ENCODE results near the gene PRSS8. TPM values are rescaled to one million over a fixed set of nuclear protein-coding genes. Genes with fewer than 3 reads are reported as not detected.

The PRSS8 gene
- total RNA-seq, 1 donor from 2014 or later: 84.7 TPM

- no peaks in the 10 kb centered on the region for H3K9me3 Mint-ChIP-seq
- H3K27me3 Mint-ChIP-seq: no peaks in the 10 kb centered on the region
- DNase-seq (ENCODE audit: extremely low spot score, unreplicated experiment): no peak
- peak overlapping the region; percentile 45 for H3K4me3 Mint-ChIP-seq
- peak overlapping the region; percentile 83 for H3K27ac Mint-ChIP-seq
- TF ChIP-seq CTCF (conservative IDR thresholded peaks at IDR 0.05): no peak
- H3K36me3 Mint-ChIP-seq: peaks cover 11% of the 10 kb centered on the region
- peaks cover 8% of the 10 kb centered on the region for H3K4me1 Mint-ChIP-seq (ENCODE audit: unreplicated experiment)
Observed at GRCh38 chr16:31114468-31114867, 21.1 kb downstream of the PRSS8 start.

GRCh38 chr16:31113121-31114120, 22.1 kb downstream of the PRSS8 start:
- peak overlapping the region; percentile 58 for H3K4me3 Mint-ChIP-seq
- peaks cover 11% of the 10 kb centered on the region for H3K36me3 Mint-ChIP-seq
- H3K4me1 Mint-ChIP-seq (ENCODE audit: unreplicated experiment): peaks cover 2% of the 10 kb centered on the region
- no peaks in the 10 kb centered on the region for H3K27me3 Mint-ChIP-seq
- DNase-seq (ENCODE audit: extremely low spot score, unreplicated experiment): no peak
- no peaks in the 10 kb centered on the region for H3K9me3 Mint-ChIP-seq
- H3K27ac Mint-ChIP-seq: peak overlapping the region; percentile 62
- TF ChIP-seq CTCF (conservative IDR thresholded peaks at IDR 0.05): no peak

- H3K36me3 Mint-ChIP-seq: peaks cover 11% of the 10 kb centered on the region
- H3K4me1 Mint-ChIP-seq (ENCODE audit: unreplicated experiment): peaks cover 5% of the 10 kb centered on the region
- DNase-seq (ENCODE audit: extremely low spot score, unreplicated experiment): no peak
- H3K27ac Mint-ChIP-seq: no peak overlapping the region
- no peaks in the 10 kb centered on the region for H3K9me3 Mint-ChIP-seq
- H3K4me3 Mint-ChIP-seq: no peak overlapping the region
- H3K27me3 Mint-ChIP-seq: no peaks in the 10 kb centered on the region
- no peak for TF ChIP-seq CTCF (conservative IDR thresholded peaks at IDR 0.05)
Observed at GRCh38 chr16:31112711-31113110, 22.8 kb downstream of the PRSS8 start.

- no peak for TF ChIP-seq CTCF (conservative IDR thresholded peaks at IDR 0.05)
- H3K36me3 Mint-ChIP-seq: peaks cover 11% of the 10 kb centered on the region
- H3K27me3 Mint-ChIP-seq: no peaks in the 10 kb centered on the region
- no peak overlapping the region for H3K27ac Mint-ChIP-seq
- H3K9me3 Mint-ChIP-seq: no peaks in the 10 kb centered on the region
- no peak overlapping the region for H3K4me3 Mint-ChIP-seq
- H3K4me1 Mint-ChIP-seq (ENCODE audit: unreplicated experiment): peaks cover 10% of the 10 kb centered on the region
- DNase-seq (ENCODE audit: extremely low spot score, unreplicated experiment): no peak
Observed at GRCh38 chr16:31111881-31112466, 23.6 kb downstream of the PRSS8 start.

- H3K4me3 Mint-ChIP-seq: peak overlapping the region; percentile 87
- DNase-seq (ENCODE audit: extremely low spot score, unreplicated experiment): no peak
Observed at GRCh38 chr16:31110106-31111034, 25.2 kb downstream of the PRSS8 start.

More at GRCh38 chr16:31110106-31111034, 25.2 kb downstream of the PRSS8 start:
- no peaks in the 10 kb centered on the region for H3K27me3 Mint-ChIP-seq
- H3K4me1 Mint-ChIP-seq (ENCODE audit: unreplicated experiment): peaks cover 10% of the 10 kb centered on the region
- no peak for TF ChIP-seq CTCF (conservative IDR thresholded peaks at IDR 0.05)
- no peaks in the 10 kb centered on the region for H3K9me3 Mint-ChIP-seq
- no peak overlapping the region for H3K27ac Mint-ChIP-seq
- H3K36me3 Mint-ChIP-seq: peaks cover 11% of the 10 kb centered on the region

Measured in type B pancreatic cell (in vitro differentiated cells).